Left lobe of liver (tissue), 2 donors: Measurements from ENCODE around the gene SRGAP3. TPM values are rescaled to one million over a fixed set of nuclear protein-coding genes. Genes with fewer than 3 reads are reported as not detected.

Source experiments
- ATAC-seq: fragments of 200-7000 bp; cut with Tn5 transposase; one replicate; pipeline ENCODE4 v1.9.1; 2020; ENCODE audit warnings: mild to moderate bottlenecking, moderate library complexity
- DNase-seq: peaks from one replicate; pipeline ENCODE4 v3.0.0-alpha.2; 2020; ENCODE audit warnings: low spot score
- total RNA-seq: library from RNA; stranded (reverse); gene quantifications from one replicate; pipeline ENCODE4 v1.2.1, GENCODE V29; 2021
- donor health status: DM: no; HTN: no; CAD: no; lungs with moderate emphysema.
- donor health status: DM: no; HTN: yes; CAD: no.

Gene SRGAP3
- total RNA-seq, 1 donor from 2014 or later = 2.8 TPM

- ATAC-seq = no peak
- no peak for DNase-seq
These were observed 68.7 kb downstream of the SRGAP3 start for GRCh38 chr3:9180764-9181117.

- ATAC-seq = no peak
- DNase-seq = no peak
These were observed 69.4 kb downstream of the SRGAP3 start for GRCh38 chr3:9179826-9180763.

GRCh38 chr3:9178697-9179096 lies 70.7 kb downstream of the SRGAP3 start:
- no peak for DNase-seq
- no peak for ATAC-seq

GRCh38 chr3:9175421-9175820 lies 74.0 kb downstream of the SRGAP3 start:
- ATAC-seq = no peak
- no peak for DNase-seq

- DNase-seq (no peak), ATAC-seq (no peak)
These were observed 76.0 kb downstream of the SRGAP3 start for GRCh38 chr3:9173445-9173844.

- ATAC-seq = no peak
- DNase-seq = no peak
These were observed 76.6 kb downstream of the SRGAP3 start for GRCh38 chr3:9172851-9173321.

- no peak for ATAC-seq
- DNase-seq = no peak
These were observed 78.6 kb downstream of the SRGAP3 start for GRCh38 chr3:9170851-9171160.

GRCh38 chr3:9169956-9170850 lies 79.2 kb downstream of the SRGAP3 start:
- DNase-seq (no peak), ATAC-seq (no peak)

- no peak for ATAC-seq
- no peak for DNase-seq
These were observed 80.1 kb downstream of the SRGAP3 start for GRCh38 chr3:9169326-9169725.

- DNase-seq = no peak
- ATAC-seq = no peak
These were observed 81.2 kb downstream of the SRGAP3 start for GRCh38 chr3:9168241-9168741.

GRCh38 chr3:9167222-9167621 lies 82.2 kb downstream of the SRGAP3 start:
- DNase-seq = no peak
- ATAC-seq = no peak

GRCh38 chr3:9165421-9165820 lies 84.0 kb downstream of the SRGAP3 start:
- DNase-seq (no peak), ATAC-seq (no peak)

- no peak for ATAC-seq
- DNase-seq = no peak
These were observed 86.2 kb downstream of the SRGAP3 start for GRCh38 chr3:9163289-9163688.

GRCh38 chr3:9161811-9162210 lies 87.6 kb downstream of the SRGAP3 start:
- ATAC-seq (no peak), DNase-seq (no peak)

GRCh38 chr3:9161298-9161697 lies 88.1 kb downstream of the SRGAP3 start:
- DNase-seq (no peak), ATAC-seq (no peak)

- ATAC-seq = no peak
- no peak for DNase-seq
These were observed 90.4 kb downstream of the SRGAP3 start for GRCh38 chr3:9158865-9159630.

GRCh38 chr3:9157651-9158362 lies 91.6 kb downstream of the SRGAP3 start:
- DNase-seq = no peak
- no peak for ATAC-seq

GRCh38 chr3:9156604-9157003 lies 92.8 kb downstream of the SRGAP3 start:
- no peak for ATAC-seq
- DNase-seq = no peak

GRCh38 chr3:9155028-9155427 lies 94.4 kb downstream of the SRGAP3 start:
- no peak for DNase-seq
- no peak for ATAC-seq

- no peak for DNase-seq
- ATAC-seq = no peak
These were observed 95.4 kb downstream of the SRGAP3 start for GRCh38 chr3:9153904-9154619.
